ENCODE measurements around the gene TSPAN4. TPM values are rescaled to one million over a fixed set of nuclear protein-coding genes. Genes with fewer than 3 reads are reported as not detected.
A peak's percentile ranks its signal among the peaks of the same experiment; 100 is the strongest.

TSPAN4 gene
- total RNA-seq, 1 donor from 2014 or later, result 40.2 TPM

DNA sequence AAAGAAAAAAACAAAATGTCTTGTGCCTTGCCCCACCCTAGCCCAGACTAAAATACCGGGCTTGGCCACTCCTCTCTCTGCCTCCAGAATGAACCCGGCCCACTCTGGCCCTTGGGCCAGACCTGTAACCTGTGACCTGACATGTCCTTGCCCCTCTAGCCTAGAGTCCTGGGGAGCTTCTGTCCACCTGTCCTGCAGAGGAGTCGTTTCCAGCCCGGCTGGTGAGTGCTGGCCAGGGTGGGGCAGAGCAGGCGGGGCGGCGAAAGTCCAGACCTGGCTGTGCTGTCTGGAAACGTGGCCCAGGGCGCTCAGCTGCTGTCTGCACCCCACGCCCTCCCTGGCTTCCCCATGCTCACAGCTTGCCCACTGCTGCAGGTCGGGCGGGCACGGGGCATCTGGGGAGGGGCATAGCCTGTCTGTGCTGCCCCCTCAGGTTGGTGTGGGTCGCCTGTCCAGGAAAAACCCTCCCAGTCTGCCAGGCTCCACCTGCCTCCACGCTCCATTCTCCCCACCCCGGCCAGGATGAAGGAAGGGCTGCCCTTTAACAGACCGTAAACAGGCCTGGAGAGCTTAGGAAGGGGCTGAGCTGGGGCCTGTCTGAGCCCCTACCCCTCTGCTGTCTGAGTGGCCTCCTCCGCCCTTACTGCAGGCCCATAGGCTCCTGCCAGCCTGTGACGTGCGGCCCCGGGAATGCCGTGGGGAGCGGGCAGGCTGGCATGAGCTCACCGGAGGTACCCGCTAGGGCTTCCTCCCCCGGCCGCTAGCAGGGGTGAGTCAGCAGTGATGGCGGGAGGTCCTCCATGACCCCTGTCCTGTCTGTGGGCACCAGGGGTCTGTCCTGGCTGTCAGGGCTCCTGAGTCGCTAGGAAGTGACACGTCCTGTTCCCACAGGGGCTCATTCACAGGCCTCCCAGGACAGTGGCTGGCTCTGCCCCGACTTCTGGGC is 8.0 kb upstream of the TSPAN4 start:
- no peak overlapping the region for H3K27ac Mint-ChIP-seq (ENCODE audit: unreplicated experiment)

DNA sequence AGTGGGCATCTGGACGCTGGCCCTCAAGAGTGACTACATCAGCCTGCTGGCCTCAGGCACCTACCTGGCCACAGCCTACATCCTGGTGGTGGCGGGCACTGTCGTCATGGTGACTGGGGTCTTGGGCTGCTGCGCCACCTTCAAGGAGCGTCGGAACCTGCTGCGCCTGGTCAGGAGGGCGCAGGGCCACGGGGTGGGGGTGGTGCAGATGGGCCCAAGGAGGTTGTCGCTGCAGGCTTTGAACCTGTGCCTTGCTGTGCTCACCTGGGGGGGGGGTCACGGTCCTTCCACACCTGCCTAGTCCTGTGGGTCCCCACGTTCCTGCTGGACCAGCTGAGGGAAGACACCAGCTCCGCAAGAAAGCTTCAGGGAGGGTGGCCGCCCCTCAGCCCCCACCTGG is 6.4 kb upstream of the TSPAN4 start:
- no peak for DNase-seq (ENCODE audit: low read depth, low spot score)
- H3K27ac Mint-ChIP-seq (ENCODE audit: unreplicated experiment), result no peak overlapping the region
- no peaks in the 10 kb centered on the region for H3K9me3 Mint-ChIP-seq
- peaks cover 17% of the 10 kb centered on the region for H3K4me1 Mint-ChIP-seq
- H3K4me3 Mint-ChIP-seq, result peak overlapping the region; percentile 12
- H3K27me3 Mint-ChIP-seq (ENCODE audit: low read depth), result peaks cover 15% of the 10 kb centered on the region
- H3K36me3 Mint-ChIP-seq (ENCODE audit: low read depth), result peaks cover 5% of the 10 kb centered on the region
- TF ChIP-seq, protein P1, sequence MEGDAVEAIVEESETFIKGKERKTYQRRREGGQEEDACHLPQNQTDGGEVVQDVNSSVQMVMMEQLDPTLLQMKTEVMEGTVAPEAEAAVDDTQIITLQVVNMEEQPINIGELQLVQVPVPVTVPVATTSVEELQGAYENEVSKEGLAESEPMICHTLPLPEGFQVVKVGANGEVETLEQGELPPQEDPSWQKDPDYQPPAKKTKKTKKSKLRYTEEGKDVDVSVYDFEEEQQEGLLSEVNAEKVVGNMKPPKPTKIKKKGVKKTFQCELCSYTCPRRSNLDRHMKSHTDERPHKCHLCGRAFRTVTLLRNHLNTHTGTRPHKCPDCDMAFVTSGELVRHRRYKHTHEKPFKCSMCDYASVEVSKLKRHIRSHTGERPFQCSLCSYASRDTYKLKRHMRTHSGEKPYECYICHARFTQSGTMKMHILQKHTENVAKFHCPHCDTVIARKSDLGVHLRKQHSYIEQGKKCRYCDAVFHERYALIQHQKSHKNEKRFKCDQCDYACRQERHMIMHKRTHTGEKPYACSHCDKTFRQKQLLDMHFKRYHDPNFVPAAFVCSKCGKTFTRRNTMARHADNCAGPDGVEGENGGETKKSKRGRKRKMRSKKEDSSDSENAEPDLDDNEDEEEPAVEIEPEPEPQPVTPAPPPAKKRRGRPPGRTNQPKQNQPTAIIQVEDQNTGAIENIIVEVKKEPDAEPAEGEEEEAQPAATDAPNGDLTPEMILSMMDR (conservative IDR thresholded peaks at IDR 0.05), result no peak

More for the DNA sequence above, 8.0 kb upstream of the TSPAN4 start:
- peak overlapping the region; percentile 83 for H3K4me3 Mint-ChIP-seq
- H3K9me3 Mint-ChIP-seq, result no peaks in the 10 kb centered on the region
- peaks cover 30% of the 10 kb centered on the region for H3K27me3 Mint-ChIP-seq (ENCODE audit: low read depth)
- TF ChIP-seq, protein P1 (conservative IDR thresholded peaks at IDR 0.05), result no peak
- H3K4me1 Mint-ChIP-seq, result peaks cover 7% of the 10 kb centered on the region
- H3K36me3 Mint-ChIP-seq (ENCODE audit: low read depth), result no peaks in the 10 kb centered on the region
- DNase-seq (ENCODE audit: low read depth, low spot score), result no peak

DNA sequence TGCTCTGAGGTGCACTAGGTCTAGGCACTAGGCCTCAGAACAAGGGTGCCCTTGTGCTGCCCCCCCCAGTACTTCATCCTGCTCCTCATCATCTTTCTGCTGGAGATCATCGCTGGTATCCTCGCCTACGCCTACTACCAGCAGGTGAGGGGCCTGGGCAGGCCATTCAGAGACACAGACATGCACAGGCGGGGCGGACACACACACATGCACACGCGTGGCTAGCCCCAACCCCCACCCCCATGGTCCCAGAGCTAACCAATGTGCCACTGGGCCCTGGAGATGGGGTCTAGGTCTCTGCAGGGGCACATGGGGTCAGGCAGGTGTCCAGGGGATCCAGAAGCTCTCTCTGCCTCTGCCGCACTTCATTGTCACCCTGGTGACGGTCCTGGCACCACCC is 6.0 kb upstream of the TSPAN4 start:
- Mint-ChIP-seq H3K4me1 (peaks cover 19% of the 10 kb centered on the region), H3K9me3 (no peaks in the 10 kb centered on the region), H3K4me3 (peak overlapping the region; percentile 12), H3K27me3 (ENCODE audit: low read depth) (peaks cover 11% of the 10 kb centered on the region), H3K36me3 (ENCODE audit: low read depth) (peaks cover 5% of the 10 kb centered on the region), H3K27ac (ENCODE audit: unreplicated experiment) (no peak overlapping the region)
- TF ChIP-seq, protein P1 (conservative IDR thresholded peaks at IDR 0.05), result no peak
- DNase-seq (ENCODE audit: low read depth, low spot score), result no peak

DNA sequence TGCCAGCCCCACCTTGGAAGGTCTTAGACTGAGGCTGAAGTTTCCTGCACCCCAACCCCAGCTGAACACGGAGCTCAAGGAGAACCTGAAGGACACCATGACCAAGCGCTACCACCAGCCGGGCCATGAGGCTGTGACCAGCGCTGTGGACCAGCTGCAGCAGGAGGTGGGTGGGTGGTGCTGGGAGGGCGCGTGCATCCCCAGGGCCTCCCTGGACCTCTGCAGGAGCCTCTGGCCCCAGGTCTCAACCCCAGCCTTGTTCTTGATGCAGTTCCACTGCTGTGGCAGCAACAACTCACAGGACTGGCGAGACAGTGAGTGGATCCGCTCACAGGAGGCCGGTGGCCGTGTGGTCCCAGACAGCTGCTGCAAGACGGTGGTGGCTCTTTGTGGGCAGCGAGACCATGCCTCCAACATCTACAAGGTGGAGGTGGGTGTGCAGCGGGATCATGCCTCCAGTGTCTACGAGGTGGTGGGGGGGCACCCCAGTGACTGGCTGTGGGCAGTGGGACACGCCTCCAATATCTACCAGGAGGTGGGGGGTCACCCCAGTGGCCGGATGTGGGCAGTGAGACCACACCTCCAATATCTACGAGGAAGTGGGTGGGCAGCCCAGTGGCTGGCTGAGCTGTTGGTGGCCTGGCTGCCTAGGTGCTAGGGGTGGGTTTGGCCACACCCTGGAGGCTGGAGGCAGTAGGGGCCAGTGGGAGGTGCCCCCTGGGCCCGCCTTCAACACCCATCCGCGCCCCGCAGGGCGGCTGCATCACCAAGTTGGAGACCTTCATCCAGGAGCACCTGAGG is 5.3 kb upstream of the TSPAN4 start:
- Mint-ChIP-seq H3K27me3 (ENCODE audit: low read depth) (peaks cover 4% of the 10 kb centered on the region), H3K9me3 (no peaks in the 10 kb centered on the region), H3K36me3 (ENCODE audit: low read depth) (peaks cover 5% of the 10 kb centered on the region), H3K4me3 (peak overlapping the region; percentile 64), H3K4me1 (peaks cover 19% of the 10 kb centered on the region), H3K27ac (ENCODE audit: unreplicated experiment) (no peak overlapping the region)
- TF ChIP-seq, protein P1 (conservative IDR thresholded peaks at IDR 0.05), result no peak
- no peak for DNase-seq (ENCODE audit: low read depth, low spot score)

DNA sequence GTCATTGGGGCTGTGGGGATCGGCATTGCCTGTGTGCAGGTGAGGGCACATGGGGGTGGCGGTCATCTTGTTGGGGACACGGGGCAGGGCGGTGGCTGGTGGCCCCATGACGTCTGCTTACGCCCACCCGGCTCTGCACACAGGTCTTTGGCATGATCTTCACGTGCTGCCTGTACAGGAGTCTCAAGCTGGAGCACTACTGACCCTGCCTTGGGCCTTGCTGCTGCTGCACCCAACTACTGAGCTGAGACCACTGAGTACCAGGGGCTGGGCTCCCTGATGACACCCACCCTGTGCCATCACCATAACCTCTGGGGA is 4.7 kb upstream of the TSPAN4 start:
- DNase-seq (ENCODE audit: low read depth, low spot score), result no peak
- peaks cover 19% of the 10 kb centered on the region for H3K4me1 Mint-ChIP-seq
- H3K36me3 Mint-ChIP-seq (ENCODE audit: low read depth), result peaks cover 5% of the 10 kb centered on the region
- TF ChIP-seq, protein P1 (conservative IDR thresholded peaks at IDR 0.05), result no peak
- no peak overlapping the region for H3K27ac Mint-ChIP-seq (ENCODE audit: unreplicated experiment)
- peaks cover 3% of the 10 kb centered on the region for H3K27me3 Mint-ChIP-seq (ENCODE audit: low read depth)
- no peaks in the 10 kb centered on the region for H3K9me3 Mint-ChIP-seq
- H3K4me3 Mint-ChIP-seq, result peak overlapping the region; percentile 75
